Heart right ventricle (tissue), 16 donors: Measurements from ENCODE around the gene UBC. TPM values are rescaled to one million over a fixed set of nuclear protein-coding genes. Genes with fewer than 3 reads are reported as not detected.
"Not testable (repeated sequence)": the region's sequence is repeated elsewhere in the genome, so short reads cannot be mapped to it uniquely, and the experiment has no call there.

ENCODE experiments used
- ATAC-seq, 8 donors: fragments of 200-7000 bp; cut with Tn5 transposase; one replicate each; pipeline ENCODE4 v1.9.1; 2020; ENCODE audit warnings: mild to moderate bottlenecking in 8 of 8, moderate library complexity in 8 of 8, moderate number of reproducible peaks in 1 of 8
- DNase-seq, 2 donors: peaks; one replicate each; pipeline ENCODE4 v3.0.0-alpha.2; 2020
- H3K27ac ChIP-seq, 10 donors: fragments of 200-600 bp; sonication (generic) in 2 of 10; one replicate each; pipeline versions ENCODE4 v1.5.0 to v1.8.0; 2020 to 2022; ENCODE audit warnings: mild to moderate bottlenecking in 3 of 10
- H3K27me3 ChIP-seq, 7 donors: fragments of 200-600 bp; one replicate each; pipeline ENCODE4 v1.8.0; 2021 to 2022; ENCODE audit warnings: mild to moderate bottlenecking in 2 of 7
- H3K36me3 ChIP-seq, 9 donors: fragments of 200-600 bp; sonication (generic) in 1 of 9; one replicate each; pipeline versions ENCODE4 v1.5.0 to v1.8.0; 2020 to 2022; ENCODE audit warnings: mild to moderate bottlenecking in 2 of 9
- H3K4me1 ChIP-seq, 9 donors: fragments of 200-600 bp; sonication (generic) in 1 of 9; one replicate each; pipeline versions ENCODE4 v1.5.0 to v1.8.0; 2020 to 2022; ENCODE audit warnings: mild to moderate bottlenecking in 4 of 9
- H3K4me3 ChIP-seq, 10 donors: fragments of 200-600 bp; sonication (generic) in 2 of 10; one replicate each; pipeline versions ENCODE4 v1.5.0 to v1.8.0; 2020 to 2022; ENCODE audit warnings: mild to moderate bottlenecking in 7 of 10, moderate library complexity in 2 of 10
- H3K9me3 ChIP-seq, 11 donors: fragments of 200-600 bp in 10 of 11; sonication (generic) in 2 of 11; one replicate each; pipeline versions ENCODE4 v1.5.0 to v1.8.0; 2013 to 2022; ENCODE audit warnings: mild to moderate bottlenecking in 2 of 11, control low read depth in 1 of 11, moderate library complexity in 1 of 11
- WGBS, 2 donors: extraction: QIAGEN DNeasy Blood & Tissue Kit; methylation state at CpG; one replicate each; pipeline ENCODE4 v1.1.7; 2013; ENCODE audit warnings: inconsistent platforms in 1 of 2; 5-methylcytosine and 5-hydroxymethylcytosine counted together
- intact Hi-C, 10 donors: fragments of 100-400 bp; cut with DNase I; formaldehyde crosslinking; loops; one replicate each; pipeline versions ENCODE4 v1.11.1 to v1.14.2; 2022
- polyA plus RNA-seq, 2 donors: library from polyadenylated mRNA; stranded (reverse); fragments of 200-250 nt; gene quantifications; one replicate each; pipeline ENCODE4 v1.2.3, GENCODE V29; 2013
- total RNA-seq, 10 donors: library from RNA; stranded (reverse); fragmentation: NEBNext Ultra II Directional in 3 of 10; extraction: Animal tissue kit (Norgen Biotek cat#: 25700) in 3 of 10; gene quantifications; one replicate each; pipeline versions ENCODE4 v1.2.1 to v1.2.4, GENCODE V29; 2021 to 2023
- TF ChIP-seq, protein P1 (sequence below), 9 donors: fragments of 200-600 bp; sonication (generic) in 2 of 9; IDR thresholded peaks; one replicate each; pipeline versions ENCODE4 v1.5.0 to v1.8.0; 2021 to 2022; ENCODE audit warnings: antibody characterized with exemption in 9 of 9, mild to moderate bottlenecking in 5 of 9, moderate library complexity in 1 of 9
- donor health status: Arrhythmogenic right ventricular cardiomyopathy.
- donor health status: ischemic (EF 13 %, LVEDD 7.1; RV severe dilation, severe dysfunction).
- donor health status: healthy with polysubstance abuse.
- donor health status: DM: no; HTN: yes; CAD: no.
- donor health status: DM: no; HTN: no; CAD: no.
- donor health status: ischemic (EF 25% LVEDD 6.9; RV normal size, moderate dysfunction).
- donor health status: ischemic (EF 25% LVEDD 5.7; RV mildly dilated, moderate dysfunction).
- donor health status: healthy.
- donor health status: DM: yes; HTN: yes; CAD: no.
- donor health status: Ischemic cardiomyopathy.
- donor health status: ischemic (EF 35%, LVEDD 5.7; RV mildly dilated, moderate dysfunction).
- donor health status: nonischemic (EF 11% LVEDD 7.7; RV severe dilation, severe dysfunction).
- donor health status: DM: yes; HTN: yes; CAD: no.
- donor health status: PGD.
- donor health status: ischemic (EF 29% LVEDD 5.4; RV normal size, mild dysfunction).
- donor health status: nonischemic (EF 23%, LVEDD 6.1; RV moderate dilation, normal function).

UBC gene
- total and polyA plus RNA-seq, 12 donors: 1,161 to 1,913 (median 1,447) TPM

- peak overlapping the region in 8 of 10 donors; percentile 46 to 75 (median 62) for H3K27ac ChIP-seq
- TF ChIP-seq, protein P1, sequence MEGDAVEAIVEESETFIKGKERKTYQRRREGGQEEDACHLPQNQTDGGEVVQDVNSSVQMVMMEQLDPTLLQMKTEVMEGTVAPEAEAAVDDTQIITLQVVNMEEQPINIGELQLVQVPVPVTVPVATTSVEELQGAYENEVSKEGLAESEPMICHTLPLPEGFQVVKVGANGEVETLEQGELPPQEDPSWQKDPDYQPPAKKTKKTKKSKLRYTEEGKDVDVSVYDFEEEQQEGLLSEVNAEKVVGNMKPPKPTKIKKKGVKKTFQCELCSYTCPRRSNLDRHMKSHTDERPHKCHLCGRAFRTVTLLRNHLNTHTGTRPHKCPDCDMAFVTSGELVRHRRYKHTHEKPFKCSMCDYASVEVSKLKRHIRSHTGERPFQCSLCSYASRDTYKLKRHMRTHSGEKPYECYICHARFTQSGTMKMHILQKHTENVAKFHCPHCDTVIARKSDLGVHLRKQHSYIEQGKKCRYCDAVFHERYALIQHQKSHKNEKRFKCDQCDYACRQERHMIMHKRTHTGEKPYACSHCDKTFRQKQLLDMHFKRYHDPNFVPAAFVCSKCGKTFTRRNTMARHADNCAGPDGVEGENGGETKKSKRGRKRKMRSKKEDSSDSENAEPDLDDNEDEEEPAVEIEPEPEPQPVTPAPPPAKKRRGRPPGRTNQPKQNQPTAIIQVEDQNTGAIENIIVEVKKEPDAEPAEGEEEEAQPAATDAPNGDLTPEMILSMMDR (IDR thresholded peaks at IDR 0.05): no peak
- no peaks in the 10 kb centered on the region for H3K36me3 ChIP-seq
- peak overlapping the region in 4 of 10 donors; percentile 0 to 31 (median 9) for H3K4me3 ChIP-seq
- DNase-seq (peak; percentile 79 to 86), ATAC-seq (peak; percentile 90 to 98 (median 96))
- intact Hi-C loops: loop anchor here in 7 of 10 donors (5.0 to 10.0 kb wide), 8 partner anchors 37 to 870 kb away; partner anchors contain the start of genes SCARB1 (in 2 of the 7) and AACS (in 1 of the 7)
- H3K27me3 ChIP-seq: no peaks in the 10 kb centered on the region
- peaks cover 4 to 34% (median 20%) of the 10 kb centered on the region in 9 donors for H3K4me1 ChIP-seq
- no peaks in the 10 kb centered on the region for H3K9me3 ChIP-seq
- WGBS, 2 donors: 15 to 30% methylated on average over 15 of the region's 15 CpGs
Observed at GRCh38 chr12:124904306-124905098, 9.9 kb downstream of the UBC start.

GRCh38 chr12:124902916-124903315 lies 11.5 kb downstream of the UBC start:
- intact Hi-C loops: loop anchor here in 5 of 10 donors (5.0 to 10.0 kb wide), 3 partner anchors 41 to 868 kb away; partner anchors contain the start of gene SCARB1 (in 2 of the 5)
- DNase-seq (no peak), ATAC-seq (no peak)
- H3K4me1 ChIP-seq: peaks cover 4 to 37% (median 19%) of the 10 kb centered on the region in 9 donors
- no peaks in the 10 kb centered on the region for H3K27me3 ChIP-seq
- no peak overlapping the region for H3K27ac ChIP-seq
- WGBS, 2 donors: 93 to 96% methylated on average over 6 of the region's 6 CpGs
- no peaks in the 10 kb centered on the region for H3K9me3 ChIP-seq
- no peaks in the 10 kb centered on the region for H3K36me3 ChIP-seq
- TF ChIP-seq, protein P1 (IDR thresholded peaks at IDR 0.05): no peak
- H3K4me3 ChIP-seq: no peak overlapping the region

GRCh38 chr12:124901003-124901402 lies 13.4 kb downstream of the UBC start:
- 35 to 44% methylated on average over 3 of the region's 3 CpGs for WGBS, 2 donors
- Histone ChIP-seq H3K36me3 (no peaks in the 10 kb centered on the region), H3K4me1 (peaks cover 4 to 28% (median 15%) of the 10 kb centered on the region in 9 donors), H3K9me3 (no peaks in the 10 kb centered on the region), H3K4me3 (no peak overlapping the region), H3K27ac (no peak overlapping the region), H3K27me3 (no peaks in the 10 kb centered on the region)
- intact Hi-C loops: loop anchor here in 5 of 10 donors (5.0 to 10.0 kb wide), 3 partner anchors 39 to 866 kb away; partner anchors contain the start of gene SCARB1 (in 2 of the 5)
- DNase-seq (no peak), ATAC-seq (peak in 1 of 8 donors; percentile 43)
- TF ChIP-seq, protein P1 (IDR thresholded peaks at IDR 0.05): no peak

- intact Hi-C loops: loop anchor here in 5 of 10 donors (5.0 to 10.0 kb wide), 3 partner anchors 38 to 866 kb away; partner anchors contain the start of gene SCARB1 (in 2 of the 5)
- not testable (repeated sequence) for ATAC-seq
- WGBS, 2 donors: 92% methylated on average over 8 of the region's 8 CpGs
Observed at GRCh38 chr12:124900345-124900795, 14.1 kb downstream of the UBC start.

More at GRCh38 chr12:124900345-124900795, 14.1 kb downstream of the UBC start:
- H3K9me3 ChIP-seq, H3K4me3 ChIP-seq, H3K36me3 ChIP-seq, H3K27me3 ChIP-seq, H3K27ac ChIP-seq, DNase-seq: not testable (repeated sequence)
- H3K4me1 ChIP-seq: peaks cover 4 to 22% (median 14%) of the 10 kb centered on the region in 9 donors
